Erythroblast (primary cell): ENCODE measurements around the gene ASIC3.

Source experiments
- GATA1 ChIP-seq: IDR thresholded peaks from 2 replicates; pipeline ENCODE4 v1.6.1; 2011; ENCODE audit warnings: low read depth, mild to moderate bottlenecking, control low read depth, low read length, moderate library complexity
- POLR2A ChIP-seq: IDR thresholded peaks from 2 replicates; pipeline ENCODE4 v1.6.1; 2011; ENCODE audit warnings: mild to moderate bottlenecking, low read length

- TF ChIP-seq POLR2A (no peak), GATA1 (no peak)
These were observed 22.9 kb downstream of the ASIC3 start for GRCh38 chr7:151071032-151071866.
